NCI-H446 (cell line): Measurements from ENCODE around the gene MTHFD1L.
"Not testable (repeated sequence)": the region's sequence is repeated elsewhere in the genome, so short reads cannot be mapped to it uniquely, and the experiment has no call there.

Experiments used
- DNase-seq, 2 experiments: peaks; one replicate each; lab custom pipeline; 2025; lab: John Stamatoyannopoulos, UW

Gene MTHFD1L

DNA sequence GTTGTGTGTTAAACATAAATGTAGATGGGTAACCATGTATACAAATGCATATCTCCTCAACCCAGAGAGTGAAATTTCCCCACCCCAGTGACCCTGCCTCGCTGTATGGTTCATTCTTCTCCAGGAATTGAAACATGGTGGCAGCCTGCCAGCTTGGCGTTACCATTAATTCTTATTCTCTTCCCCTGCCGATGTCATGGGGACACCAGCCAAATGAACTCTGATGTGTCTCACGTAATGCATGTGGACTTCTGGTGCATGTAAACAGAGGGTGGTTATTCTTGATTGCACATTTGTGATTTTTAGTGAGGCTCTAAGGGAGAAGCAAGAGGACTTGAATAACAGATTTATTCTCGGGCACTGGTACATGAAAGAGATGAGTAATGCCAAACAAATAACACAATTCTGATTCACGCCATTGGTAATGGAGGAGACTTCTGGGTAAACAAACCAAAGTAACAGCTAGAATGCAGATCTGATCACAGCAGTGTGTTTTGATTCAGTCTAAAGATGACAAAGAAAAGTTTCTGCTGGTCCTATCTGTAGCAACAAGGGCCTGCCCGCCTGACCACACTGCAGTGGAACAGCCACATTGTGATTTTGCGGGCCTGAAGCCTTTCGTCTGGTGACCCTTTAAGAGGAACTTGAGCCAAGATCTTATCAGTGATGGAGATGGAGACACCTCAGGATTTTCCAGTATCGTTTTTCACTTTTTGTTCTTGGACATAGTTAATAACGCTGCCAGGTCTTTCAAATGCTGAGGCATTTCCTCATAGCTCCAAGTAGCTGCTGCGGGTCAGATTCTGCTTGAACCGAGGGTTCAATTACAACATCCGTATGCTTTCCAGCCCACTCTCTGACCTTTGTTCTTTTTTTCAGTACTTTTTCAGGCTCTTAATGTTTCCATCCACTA, 202.4 kb downstream of the MTHFD1L start:
- DNase-seq = peak in 1 of 2 experiments; percentile 56

DNA sequence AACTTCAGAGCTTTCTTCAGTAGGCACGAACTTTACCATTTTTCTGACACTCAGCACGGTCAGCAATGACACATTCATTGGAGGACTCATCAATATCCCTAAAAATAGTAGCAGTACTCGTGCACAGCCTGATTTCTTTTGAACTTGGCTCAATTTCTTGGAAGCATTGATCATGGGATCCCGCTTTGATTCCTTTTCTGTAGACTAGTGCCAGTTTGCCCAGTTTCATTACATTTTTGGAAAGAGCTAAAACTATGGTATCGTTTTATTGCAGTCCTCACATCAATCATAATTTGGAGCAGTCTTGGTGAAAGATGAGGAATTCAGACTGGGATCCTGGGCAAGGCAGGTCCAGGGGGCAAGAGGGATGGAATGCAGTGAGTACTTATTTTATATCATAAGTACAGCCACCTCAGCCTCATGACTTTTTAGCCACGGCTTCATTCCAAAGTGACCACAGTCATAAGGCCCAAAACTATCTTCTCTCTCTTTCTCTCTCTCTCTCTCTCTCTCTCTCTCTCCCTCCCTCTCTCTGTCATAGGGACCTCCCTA, 203.3 kb downstream of the MTHFD1L start:
- DNase-seq = no peak

DNA sequence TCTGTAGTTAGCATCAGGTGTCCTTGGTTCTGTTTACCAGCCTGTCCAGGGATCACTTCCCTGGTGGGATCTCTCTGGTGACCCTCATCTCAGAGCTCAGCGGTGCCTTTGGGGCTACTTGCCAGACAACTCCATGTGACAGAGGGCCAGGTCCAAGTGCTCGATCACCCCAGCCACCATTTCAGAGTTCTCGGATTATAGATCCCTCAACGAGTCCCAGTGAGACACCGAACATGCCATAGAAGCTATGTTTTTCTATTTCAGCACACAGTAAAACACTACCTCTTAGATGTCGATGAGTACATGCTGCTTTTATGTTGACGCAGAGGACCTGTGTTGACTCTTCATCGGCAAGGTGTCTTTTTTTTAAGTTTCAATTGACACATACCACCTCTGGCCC, 204.1 kb downstream of the MTHFD1L start:
- no peak for DNase-seq

DNA sequence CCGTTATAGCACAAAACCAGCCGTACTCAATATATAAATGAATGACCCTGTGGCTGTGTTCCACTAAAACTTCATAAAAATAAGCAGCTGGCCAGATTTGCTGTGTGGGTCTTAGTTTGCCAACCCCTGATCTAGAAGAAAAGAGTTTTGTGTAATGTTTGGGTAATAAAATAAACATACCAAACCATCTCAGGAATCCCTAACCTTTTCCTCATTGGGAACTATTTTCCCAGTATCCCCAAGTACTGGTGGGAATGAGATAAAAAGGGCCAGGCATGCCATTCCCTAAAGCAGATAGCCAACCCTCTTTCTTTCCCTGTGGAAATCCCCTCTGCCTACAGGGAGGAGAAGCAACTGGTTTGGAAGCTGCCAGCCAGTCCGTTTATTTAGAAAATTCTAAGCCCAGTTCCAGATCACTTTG, 205.1 kb downstream of the MTHFD1L start:
- DNase-seq = no peak

DNA sequence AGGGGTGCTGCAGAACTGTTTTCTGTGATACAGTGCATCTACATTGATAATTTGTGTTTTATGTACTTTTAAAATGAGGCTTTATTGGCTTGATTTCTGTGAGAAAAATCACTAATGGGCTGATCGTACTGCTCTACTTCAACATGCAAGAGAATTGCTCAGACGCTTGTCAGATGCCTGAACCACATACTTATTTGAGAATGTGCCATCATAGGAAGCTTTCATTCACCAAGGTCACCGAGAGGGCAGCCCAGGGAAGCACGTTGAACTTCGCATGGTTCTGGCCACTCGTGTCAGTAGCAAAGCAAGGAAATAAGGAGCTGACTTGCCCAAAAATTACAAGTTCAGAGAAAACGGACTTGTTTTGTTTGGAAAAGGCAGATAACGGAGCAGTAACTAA, 205.8 kb downstream of the MTHFD1L start:
- no peak for DNase-seq

DNA sequence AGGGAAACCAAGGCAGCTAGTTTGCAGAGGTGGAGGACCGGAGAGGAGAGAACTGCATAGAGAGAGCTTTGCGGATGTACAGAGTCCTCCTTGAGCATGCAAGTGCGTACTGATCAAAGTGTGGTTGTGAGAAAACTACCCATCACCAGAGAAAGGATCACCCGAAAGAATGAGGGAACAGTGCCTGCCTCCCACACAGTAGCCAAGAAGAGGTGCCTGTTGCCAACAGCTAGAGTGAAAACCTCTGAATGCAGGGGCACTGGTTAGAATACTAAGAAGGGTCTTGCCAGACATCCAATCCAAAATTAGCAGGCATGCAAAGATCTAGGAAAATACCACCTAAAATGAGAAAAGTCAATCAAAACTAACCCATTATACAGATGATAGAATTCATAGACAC, 207.6 kb downstream of the MTHFD1L start:
- DNase-seq = no peak

DNA sequence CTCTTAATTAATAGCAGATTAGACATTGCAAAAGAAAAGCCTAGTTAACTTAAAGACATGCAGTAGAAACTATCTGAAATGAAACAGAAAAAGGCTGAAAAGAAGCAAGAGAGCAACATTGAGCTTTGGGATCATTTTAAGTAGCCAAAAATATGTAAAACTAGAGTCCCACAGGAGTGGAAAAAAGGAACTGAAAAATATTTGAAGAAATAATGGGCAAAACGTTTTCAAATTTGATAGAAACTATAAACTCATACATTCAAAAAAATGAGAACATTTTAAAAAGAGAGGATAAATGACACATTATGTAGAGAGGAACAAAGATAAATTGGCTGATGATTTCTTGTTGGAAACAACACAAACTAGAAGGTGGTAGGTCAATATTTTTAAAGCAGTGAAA, 208.2 kb downstream of the MTHFD1L start:
- DNase-seq = no peak

DNA sequence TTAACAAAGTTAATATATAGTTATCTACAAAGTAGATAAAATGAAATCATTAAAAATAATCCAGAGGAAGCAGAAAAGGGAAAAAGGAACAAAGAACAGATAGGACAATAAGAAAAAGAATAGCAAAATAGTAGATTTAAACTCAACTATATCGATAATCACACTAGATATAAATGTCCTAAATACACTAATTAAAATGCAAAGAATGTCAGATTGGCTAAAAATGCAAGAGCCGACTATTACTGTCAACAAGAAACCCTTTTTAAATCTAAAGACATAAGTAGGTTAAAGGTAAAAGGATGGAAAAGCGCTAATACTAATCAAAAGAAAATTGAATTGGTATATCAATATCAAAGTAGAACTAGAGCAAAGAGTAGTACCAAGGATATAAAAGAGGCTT, 209.5 kb downstream of the MTHFD1L start:
- no peak for DNase-seq

DNA sequence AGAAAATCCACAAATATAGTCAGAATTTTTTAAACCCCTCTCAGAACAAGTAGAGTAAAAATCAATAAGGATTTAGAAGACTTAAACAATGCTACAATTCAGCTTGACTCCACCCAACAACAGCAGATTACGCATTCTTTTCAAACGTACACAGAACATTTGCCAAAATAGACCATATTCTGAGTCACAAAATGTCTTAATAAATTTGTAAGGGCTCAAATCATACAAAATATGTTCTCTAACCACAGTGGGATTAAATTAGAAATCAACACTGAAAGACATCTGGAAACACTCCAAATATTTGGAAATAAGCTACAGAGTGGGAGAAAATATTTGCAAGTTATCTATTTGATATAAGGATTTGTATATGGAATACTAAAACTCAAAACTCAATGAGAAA, 210.0 kb downstream of the MTHFD1L start:
- no peak for DNase-seq

DNA sequence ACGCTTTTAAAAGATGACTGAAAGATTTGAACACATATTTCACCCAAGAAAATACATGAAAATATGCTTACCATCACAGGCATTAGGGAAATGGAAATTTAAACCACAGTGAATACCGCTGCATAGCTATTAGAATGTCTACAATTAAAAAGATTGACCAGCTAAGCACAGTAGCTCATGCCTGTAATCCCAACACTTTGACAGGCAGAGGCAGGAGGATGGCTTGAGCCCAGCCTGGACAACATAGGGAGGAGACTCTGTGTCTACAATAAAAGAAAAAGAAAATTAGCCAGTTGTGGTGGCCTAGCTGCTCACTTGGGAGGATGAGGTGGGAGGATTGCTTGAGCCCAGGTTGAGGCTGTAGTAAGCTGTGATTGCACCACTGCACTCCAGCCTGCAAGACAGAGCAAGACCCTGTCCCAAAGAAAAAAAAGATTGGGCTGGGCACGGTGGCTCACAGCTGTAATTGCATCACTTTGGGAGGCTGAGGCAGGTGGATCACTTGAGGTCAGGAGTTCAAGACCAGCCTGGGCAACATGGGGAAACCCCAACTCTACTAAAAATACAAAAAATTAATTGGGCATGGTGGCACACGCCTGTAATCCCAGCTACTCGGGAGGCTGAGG, 210.5 kb downstream of the MTHFD1L start:
- no peak for DNase-seq

DNA sequence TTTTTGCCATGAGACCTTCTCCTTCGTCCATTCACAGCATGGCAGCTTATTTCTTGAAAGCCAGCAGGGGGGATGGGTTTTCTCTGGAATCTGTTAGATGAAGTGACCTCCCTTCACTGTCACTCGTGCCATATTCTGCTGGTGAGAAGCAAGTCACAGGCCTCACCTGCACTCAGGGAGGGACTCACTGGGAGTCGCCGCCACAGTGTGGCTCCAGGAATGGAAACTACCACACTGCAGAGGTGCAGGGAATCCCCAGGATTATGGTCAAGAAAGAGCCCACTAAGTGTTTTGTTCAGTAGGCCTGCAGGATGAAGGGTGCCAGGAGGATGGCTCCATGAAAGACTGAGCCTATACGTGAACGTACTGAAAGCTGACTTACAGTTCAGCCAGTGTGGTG, 213.2 kb downstream of the MTHFD1L start:
- DNase-seq = no peak

DNA sequence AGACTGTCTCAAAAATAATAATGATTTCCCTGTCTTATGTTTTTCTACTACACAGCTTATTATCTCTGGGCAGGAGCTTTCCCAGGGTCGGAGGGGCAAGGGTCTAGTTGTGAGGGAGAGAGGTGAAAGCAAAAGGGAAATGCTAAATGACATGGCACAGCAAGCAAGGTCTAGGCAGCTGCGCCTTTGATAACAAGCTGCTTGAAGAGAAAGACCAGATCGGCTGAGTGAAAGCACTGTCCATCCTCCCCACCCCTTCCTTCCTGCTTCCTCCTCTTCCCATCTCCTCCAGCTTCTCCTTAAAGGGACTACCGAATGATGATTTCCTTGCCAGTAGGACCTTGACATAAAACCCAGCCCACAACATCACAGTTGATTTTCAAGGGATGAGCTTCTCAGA, 216.2 kb downstream of the MTHFD1L start:
- DNase-seq = no peak

DNA sequence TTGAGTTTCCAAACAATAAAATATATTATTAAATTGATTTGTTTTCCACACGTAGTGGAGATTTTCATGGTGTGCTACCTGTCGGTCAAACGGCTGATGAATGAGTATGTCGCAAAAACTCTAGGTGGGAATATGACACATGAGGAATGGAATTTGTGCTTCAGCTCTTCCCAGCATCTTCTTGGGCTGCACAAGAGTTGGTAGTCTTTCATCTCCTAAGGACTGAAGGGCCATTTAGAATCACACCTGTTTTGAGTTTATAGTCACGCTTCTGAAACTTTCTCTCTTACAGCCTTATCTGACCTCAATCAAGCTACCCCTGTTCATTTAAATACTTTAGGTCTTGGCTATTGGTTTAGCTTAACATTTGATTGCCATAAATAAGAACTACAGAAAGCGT, 216.6 kb downstream of the MTHFD1L start:
- DNase-seq = no peak

DNA sequence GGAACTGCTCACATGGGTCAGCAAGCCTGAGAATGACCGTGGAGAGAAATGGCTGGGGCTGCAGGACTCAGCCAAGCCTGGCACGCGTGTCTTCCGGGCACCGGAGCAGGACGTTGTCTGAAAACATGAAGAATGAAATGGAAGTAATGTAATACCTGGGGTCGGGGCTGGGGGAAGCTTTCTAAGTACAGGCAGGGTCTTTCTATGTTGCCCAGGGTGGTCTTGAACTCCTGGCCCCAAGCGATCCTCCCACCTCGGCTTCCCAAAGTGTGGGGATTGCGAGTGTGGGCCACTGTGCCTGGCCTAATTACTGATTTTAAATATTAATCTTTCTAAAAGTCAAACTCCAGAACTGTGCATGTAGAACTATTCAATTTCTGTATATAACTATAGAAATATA, 218.8 kb downstream of the MTHFD1L start:
- no peak for DNase-seq

DNA sequence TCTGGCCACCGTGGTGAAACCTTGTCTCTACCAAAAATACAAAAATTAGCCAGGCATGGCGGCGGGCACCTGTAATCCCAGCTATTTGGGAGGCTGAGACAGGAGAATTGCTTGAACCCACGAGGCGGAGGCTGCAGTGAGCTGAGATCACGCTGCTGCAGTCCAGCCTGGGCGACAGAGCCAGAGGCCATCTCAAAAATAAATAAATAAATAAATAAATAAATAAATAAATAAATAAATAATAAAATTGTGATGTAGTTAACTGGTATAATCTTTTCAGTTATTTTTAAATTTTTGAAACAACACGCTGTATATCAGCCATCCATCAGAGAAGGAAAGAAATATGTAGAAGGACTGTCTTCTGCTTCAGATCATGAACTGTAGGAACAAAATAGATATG, 221.6 kb downstream of the MTHFD1L start:
- not testable (repeated sequence) for DNase-seq

DNA sequence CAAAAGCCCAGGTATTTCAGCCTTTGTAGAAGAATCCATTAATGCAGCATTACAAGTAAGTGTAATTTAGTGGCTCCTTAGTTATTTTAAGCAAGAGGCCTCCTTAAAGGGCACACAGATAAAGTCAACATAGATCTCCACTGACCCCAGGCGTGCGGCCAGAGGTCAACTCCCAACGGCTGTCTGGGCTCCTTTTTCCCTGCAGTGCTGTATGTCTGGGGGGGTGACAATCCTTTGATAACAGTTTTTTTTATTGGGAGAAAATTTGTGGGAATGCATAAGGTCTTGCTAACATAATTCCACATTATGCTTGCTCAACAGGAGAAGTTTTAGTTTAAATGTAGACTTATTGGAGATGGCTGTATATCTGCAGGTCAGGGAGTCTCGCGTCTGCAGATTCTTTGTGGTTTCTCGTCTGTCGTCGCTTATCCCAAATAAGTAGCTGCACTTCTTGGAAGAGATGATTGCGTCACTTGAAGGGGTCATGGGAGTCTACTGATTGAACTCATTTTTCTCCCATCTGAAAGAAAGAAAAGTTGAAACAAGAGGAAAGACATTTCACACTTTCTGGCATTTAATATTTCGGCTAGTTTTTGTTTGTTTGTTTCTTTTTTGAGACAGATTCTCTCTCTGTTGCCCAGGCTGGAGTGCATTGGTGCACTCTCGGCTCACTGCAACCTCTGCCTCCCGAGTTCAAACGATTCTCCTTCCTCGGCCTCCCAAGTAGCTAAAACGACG, 222.5 kb downstream of the MTHFD1L start:
- no peak for DNase-seq

DNA sequence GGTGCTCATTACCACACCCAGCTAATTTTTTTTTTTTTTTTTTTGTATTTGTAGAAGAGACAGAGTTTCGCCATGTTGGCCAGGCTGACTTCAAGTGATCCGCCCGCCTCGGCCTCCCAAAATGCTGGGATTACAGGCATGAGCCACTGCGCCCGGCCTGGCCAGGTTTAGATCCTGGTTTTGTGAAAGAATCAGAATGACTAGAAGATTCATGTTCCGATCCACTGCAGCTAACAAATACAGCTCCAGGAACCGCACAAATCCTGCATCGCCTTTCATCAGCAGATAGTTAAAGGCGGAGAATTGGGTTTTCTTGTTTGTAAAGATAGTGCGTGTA, 223.1 kb downstream of the MTHFD1L start:
- no peak for DNase-seq

DNA sequence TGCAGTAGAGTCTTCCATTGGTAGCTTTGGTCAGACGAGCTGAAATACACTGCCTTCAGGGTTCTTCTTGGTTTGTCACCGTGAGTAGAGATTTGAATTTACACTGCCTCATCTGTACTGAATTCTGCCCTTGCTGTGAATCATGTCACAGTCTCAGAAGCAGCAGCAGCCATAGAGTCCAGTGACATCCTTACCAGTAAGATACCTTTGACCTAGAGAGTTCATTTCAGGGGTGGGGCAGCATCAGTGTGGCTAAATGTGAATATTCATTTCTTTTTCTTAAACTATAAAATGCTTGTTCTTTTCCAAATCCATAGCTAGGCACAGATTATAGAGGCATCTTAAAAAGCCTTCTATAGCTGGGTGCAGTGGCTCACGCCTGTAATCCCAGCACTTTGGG, 223.5 kb downstream of the MTHFD1L start:
- DNase-seq = no peak

DNA sequence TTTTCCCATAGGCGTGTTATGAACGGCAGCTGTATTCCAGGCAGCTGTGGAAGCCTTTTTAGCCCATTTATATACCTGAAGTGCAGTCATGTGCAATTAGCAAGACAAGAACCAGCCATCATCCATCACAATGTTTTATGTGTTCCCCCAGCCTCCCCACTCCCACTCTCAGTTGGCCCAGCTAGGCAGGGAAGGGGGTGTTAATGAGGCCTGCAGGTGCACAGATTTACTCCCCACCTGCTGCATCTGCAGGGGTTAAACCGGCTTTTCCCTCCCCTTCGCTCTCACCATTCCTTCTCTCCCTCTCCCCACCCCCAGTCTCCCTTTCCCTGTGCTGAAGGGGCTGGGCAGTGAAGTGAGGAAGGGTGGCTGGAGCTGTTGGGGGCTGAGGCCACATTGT, 224.5 kb downstream of the MTHFD1L start:
- DNase-seq = no peak

DNA sequence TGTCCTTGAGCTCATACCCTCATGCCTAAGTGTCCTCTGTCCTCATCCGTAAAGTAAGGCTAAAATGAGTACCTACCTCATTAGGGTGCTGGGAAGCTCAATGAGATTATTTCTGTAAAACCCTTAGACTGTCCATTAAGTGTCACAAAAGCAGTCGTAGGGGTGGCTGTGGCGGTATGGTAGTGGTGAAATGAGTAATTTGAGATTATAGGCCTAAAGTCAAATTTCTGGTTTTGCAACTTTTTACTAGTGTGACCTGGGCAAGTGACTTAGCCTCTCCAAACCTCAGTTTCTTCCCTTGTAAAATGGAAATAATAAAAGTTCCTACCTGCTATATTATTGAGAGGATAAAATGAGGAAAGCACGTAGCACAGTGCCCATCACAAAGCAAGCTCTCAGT, 226.1 kb downstream of the MTHFD1L start:
- DNase-seq = no peak

DNA sequence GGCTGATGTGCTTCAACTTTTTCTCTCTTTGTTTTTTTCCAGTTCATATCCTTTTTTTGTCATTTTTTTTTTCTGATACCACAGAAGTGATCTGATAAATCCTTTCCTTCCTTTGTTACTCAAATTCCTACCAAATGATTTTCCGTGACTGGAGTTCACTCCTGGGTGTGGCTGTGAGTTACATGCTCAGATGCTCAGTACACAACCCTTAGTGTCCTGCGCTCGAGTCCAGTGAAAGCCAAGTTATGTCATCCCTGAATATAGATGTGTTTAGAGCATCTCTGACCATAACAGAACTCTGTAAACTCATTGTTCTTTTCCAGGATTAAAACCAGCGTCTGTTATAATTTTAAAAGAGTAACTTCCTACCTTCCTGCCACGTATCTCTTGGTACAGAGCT, 227.1 kb downstream of the MTHFD1L start:
- DNase-seq = no peak

DNA sequence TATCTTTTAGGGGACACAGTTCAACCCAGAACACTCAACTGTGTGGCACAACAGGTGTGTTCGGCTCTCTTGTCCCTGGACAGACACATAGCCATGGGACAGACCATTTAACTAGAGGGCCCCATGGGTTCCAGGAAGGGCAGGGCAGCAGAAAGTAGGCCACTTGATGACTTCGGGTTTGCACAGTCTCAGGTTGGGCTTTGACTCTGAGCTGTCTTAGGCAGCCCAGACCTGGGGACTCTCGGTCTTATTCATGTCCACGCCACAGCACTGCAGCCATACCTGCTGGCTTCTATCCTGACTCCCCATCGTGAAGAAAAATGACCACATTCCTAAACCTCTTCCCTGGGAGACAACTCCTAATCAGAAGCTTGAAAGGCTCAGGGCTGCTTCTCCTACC, 228.2 kb downstream of the MTHFD1L start:
- DNase-seq = no peak
